ENCODE results near the gene DYRK3.

GRCh38 chr1:206609229-206609991 lies 25.9 kb upstream of the DYRK3 start:
- TF ChIP-seq POLR2A (IDR thresholded peaks at IDR 0.05; ENCODE audit: low read depth, low read length) (no peak), TAF1 (IDR thresholded peaks at IDR 0.05; ENCODE audit: borderline replicate concordance, low read depth, low read length) (no peak), POLR2AphosphoS5 (IDR thresholded peaks at IDR 0.05; ENCODE audit: low read depth, low read length) (no peak)
